ENCODE data around the gene CLEC17A. TPM values are rescaled to one million over a fixed set of nuclear protein-coding genes. Genes with fewer than 3 reads are reported as not detected.

Gene CLEC17A
- total RNA-seq, 4 donors from 2014 or later: 0.41 to 4.9 TPM; not detected in 2

DNA sequence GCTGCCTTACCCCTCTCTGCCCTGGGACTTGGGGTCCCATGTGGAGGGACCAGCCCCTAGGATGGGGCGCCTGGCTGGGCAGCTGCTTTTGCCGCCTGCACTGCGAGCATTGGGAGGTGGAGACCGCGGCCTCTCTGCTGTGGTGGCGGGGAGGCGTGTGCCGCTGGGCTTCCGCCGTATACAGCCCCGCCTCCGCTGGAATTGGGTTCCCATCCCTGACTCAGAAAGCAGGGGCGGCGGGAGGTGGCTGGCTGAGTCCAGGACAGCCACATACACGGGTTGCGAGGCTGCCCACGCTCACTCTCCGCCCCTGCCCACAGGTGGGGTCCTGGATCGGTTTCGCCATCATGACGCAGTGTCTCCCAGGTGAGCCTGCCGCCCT is 17.6 kb upstream of the CLEC17A start:
- DNase-seq: no peak
- peaks cover 0 to 15% (median 3%) of the 10 kb centered on the region in 4 donors for H3K36me3 ChIP-seq
- TF ChIP-seq EP300 (IDR thresholded peaks at IDR 0.05; ENCODE audit: low read depth) (no peak), POLR2AphosphoS5 (IDR thresholded peaks at IDR 0.05) (no peak), POLR2A (IDR thresholded peaks at IDR 0.05) (no peak)
- TF ChIP-seq, protein P1, sequence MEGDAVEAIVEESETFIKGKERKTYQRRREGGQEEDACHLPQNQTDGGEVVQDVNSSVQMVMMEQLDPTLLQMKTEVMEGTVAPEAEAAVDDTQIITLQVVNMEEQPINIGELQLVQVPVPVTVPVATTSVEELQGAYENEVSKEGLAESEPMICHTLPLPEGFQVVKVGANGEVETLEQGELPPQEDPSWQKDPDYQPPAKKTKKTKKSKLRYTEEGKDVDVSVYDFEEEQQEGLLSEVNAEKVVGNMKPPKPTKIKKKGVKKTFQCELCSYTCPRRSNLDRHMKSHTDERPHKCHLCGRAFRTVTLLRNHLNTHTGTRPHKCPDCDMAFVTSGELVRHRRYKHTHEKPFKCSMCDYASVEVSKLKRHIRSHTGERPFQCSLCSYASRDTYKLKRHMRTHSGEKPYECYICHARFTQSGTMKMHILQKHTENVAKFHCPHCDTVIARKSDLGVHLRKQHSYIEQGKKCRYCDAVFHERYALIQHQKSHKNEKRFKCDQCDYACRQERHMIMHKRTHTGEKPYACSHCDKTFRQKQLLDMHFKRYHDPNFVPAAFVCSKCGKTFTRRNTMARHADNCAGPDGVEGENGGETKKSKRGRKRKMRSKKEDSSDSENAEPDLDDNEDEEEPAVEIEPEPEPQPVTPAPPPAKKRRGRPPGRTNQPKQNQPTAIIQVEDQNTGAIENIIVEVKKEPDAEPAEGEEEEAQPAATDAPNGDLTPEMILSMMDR (IDR thresholded peaks at IDR 0.05): no peak
- in situ Hi-C loops (cut with MboI; ENCODE audit: low pct_ligation_motif_present in 1 of 4, low pct_unique_long_range_greater_than_20kb in 1 of 4, low sequenced_read_pairs in 3 of 4): loop anchor here in 1 of 4 donors (25.0 kb wide), 1 partner anchor 322 kb away; the partner anchor contains the start of gene OR7A17
- peaks cover 2 to 21% (median 12%) of the 10 kb centered on the region in 4 donors for H3K4me1 ChIP-seq
- intact Hi-C loops (cut with DNase I; ENCODE audit: low total_unique reads): no loop called here
- H3K9me3 ChIP-seq: no peaks in the 10 kb centered on the region
- H3K27me3 ChIP-seq: no peaks in the 10 kb centered on the region
- 88% methylated on average over 21 of the region's 22 CpGs; no CpG with 5 or more reads in 1 of the 2 donors for WGBS, 2 donors (ENCODE audit: low coverage in 1 of 2)
- no peak overlapping the region for H3K27ac ChIP-seq
- H3K4me3 ChIP-seq: no peak overlapping the region

DNA sequence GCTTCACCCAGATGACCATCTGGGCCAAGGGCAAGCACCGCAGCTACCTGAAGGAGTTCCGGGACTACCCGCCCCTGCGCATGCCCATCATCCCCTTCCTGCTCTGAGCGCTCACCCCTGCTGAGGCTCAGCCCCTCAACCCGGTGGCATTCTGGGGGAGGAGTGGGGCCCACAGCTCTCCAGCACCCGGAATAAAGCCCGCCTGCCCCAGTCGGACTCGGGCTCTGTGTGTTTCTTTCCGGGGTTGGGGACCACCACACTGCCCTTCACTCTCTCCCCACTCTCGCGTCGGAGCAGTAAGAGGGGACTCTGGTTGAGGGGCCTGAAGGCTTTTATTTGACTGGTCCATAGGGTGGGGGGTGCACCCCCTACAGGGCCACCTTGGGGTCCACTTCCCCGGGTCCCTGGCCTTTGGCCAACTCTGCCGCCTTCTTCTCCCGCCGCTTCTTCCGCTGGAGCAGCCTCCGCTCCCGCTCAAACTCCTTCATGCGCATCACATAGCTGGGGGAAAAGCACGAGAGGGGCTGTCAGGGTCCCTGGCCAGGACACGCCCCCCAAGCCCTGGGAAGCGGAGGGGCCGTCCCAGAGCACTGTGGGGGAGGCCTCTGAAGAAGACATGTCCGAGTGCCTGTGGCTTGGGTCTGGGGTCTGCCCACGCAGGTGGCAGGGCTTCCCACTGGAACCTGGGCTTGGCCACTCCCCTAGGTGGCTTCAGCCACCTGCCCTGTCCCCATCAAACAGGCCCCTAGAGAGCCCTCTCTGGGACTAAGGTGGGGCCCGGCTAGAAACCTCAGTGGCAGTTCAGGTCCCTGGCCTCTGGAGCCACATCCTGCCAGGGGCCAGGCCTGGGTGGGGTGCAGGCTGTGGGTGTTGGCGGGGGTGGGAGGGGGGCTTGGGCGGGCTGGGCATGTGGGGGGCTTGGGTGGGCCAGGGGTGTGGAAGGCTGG is 16.8 kb upstream of the CLEC17A start:
- 84 to 90% methylated on average over 2 to 27 of the region's 31 CpGs for WGBS, 2 donors (ENCODE audit: low coverage in 1 of 2)
- Histone ChIP-seq H3K27ac (no peak overlapping the region), H3K27me3 (no peaks in the 10 kb centered on the region), H3K9me3 (no peaks in the 10 kb centered on the region), H3K4me3 (no peak overlapping the region), H3K36me3 (peaks cover 0 to 15% (median 3%) of the 10 kb centered on the region in 4 donors), H3K4me1 (peaks cover 9 to 28% (median 19%) of the 10 kb centered on the region in 4 donors)
- TF ChIP-seq POLR2A (IDR thresholded peaks at IDR 0.05): no peak
- TF ChIP-seq, protein P1 (IDR thresholded peaks at IDR 0.05): no peak
- no peak for TF ChIP-seq EP300 (IDR thresholded peaks at IDR 0.05; ENCODE audit: low read depth)
- TF ChIP-seq POLR2AphosphoS5 (IDR thresholded peaks at IDR 0.05): no peak
- in situ Hi-C loops (cut with MboI; ENCODE audit: low pct_ligation_motif_present in 1 of 4, low pct_unique_long_range_greater_than_20kb in 1 of 4, low sequenced_read_pairs in 3 of 4) (loop anchor here in 1 of 4 donors (25.0 kb wide), 1 partner anchor 321 kb away; the partner anchor contains the start of gene OR7A17), intact Hi-C loops (cut with DNase I; ENCODE audit: low total_unique reads) (no loop called here)
- no peak for DNase-seq

DNA sequence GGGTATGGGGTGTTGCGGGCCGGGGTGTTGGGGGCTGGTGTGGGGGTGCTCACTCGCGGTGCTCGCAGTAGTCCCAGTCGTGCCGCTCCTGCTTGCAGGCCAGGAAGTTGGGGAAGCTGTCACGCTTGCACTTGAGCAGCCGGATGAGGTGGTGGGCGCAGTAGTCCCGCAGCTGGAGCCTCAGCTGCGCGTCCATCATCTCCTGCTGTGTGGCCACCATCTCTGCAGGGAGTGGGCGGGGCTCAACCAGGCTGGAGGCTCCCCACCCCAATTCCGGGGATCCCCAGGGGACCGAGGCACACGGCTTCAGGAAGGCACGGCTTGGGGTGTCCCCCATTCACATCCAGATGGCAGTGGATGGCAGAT is 16.2 kb upstream of the CLEC17A start:
- TF ChIP-seq POLR2AphosphoS5 (IDR thresholded peaks at IDR 0.05) (no peak), POLR2A (IDR thresholded peaks at IDR 0.05) (no peak), EP300 (IDR thresholded peaks at IDR 0.05; ENCODE audit: low read depth) (no peak)
- TF ChIP-seq, protein P1 (IDR thresholded peaks at IDR 0.05): no peak
- Histone ChIP-seq H3K27me3 (no peaks in the 10 kb centered on the region), H3K9me3 (no peaks in the 10 kb centered on the region), H3K36me3 (peaks cover 0 to 15% (median 3%) of the 10 kb centered on the region in 4 donors), H3K4me3 (no peak overlapping the region), H3K4me1 (peaks cover 12 to 31% (median 22%) of the 10 kb centered on the region in 4 donors), H3K27ac (no peak overlapping the region)
- WGBS, 2 donors (ENCODE audit: low coverage in 1 of 2): 77% methylated on average over 8 of the region's 18 CpGs; no CpG with 5 or more reads in 1 of the 2 donors
- no peak for DNase-seq
- intact Hi-C loops (cut with DNase I; ENCODE audit: low total_unique reads) (no loop called here), in situ Hi-C loops (cut with MboI; ENCODE audit: low pct_ligation_motif_present in 1 of 4, low pct_unique_long_range_greater_than_20kb in 1 of 4, low sequenced_read_pairs in 3 of 4) (loop anchor here in 1 of 4 donors (25.0 kb wide), 1 partner anchor 321 kb away; the partner anchor contains the start of gene OR7A17)

DNA sequence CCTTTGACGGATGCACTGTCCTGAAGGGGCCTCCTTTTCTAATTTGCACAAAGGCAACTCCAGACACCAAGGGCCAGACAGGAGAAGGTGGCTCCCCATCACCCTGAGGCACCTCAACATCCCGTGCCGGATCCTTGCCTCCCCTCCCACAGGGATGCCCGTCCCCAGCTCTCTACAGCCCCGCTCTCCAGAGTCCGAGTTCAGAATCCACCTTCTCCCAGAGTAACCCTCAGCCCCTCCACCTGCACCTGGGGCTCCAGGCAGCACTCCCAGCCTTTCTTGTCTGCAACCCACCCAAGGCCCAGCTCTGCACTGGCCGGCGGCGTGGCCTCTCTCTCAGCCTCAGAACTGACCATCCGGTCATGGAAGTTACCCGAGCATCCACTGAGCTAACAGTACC is 15.8 kb upstream of the CLEC17A start:
- H3K27me3 ChIP-seq: no peaks in the 10 kb centered on the region
- intact Hi-C loops (cut with DNase I; ENCODE audit: low total_unique reads) (no loop called here), in situ Hi-C loops (cut with MboI; ENCODE audit: low pct_ligation_motif_present in 1 of 4, low pct_unique_long_range_greater_than_20kb in 1 of 4, low sequenced_read_pairs in 3 of 4) (loop anchor here in 1 of 4 donors (25.0 kb wide), 1 partner anchor 320 kb away; the partner anchor contains the start of gene OR7A17)
- H3K36me3 ChIP-seq: peaks cover 0 to 15% (median 3%) of the 10 kb centered on the region in 4 donors
- WGBS, 2 donors (ENCODE audit: low coverage in 1 of 2): 76 to 79% methylated on average over 5 to 11 of the region's 11 CpGs
- H3K4me1 ChIP-seq: peaks cover 12 to 32% (median 22%) of the 10 kb centered on the region in 4 donors
- H3K4me3 ChIP-seq: no peak overlapping the region
- no peak overlapping the region for H3K27ac ChIP-seq
- TF ChIP-seq POLR2AphosphoS5 (IDR thresholded peaks at IDR 0.05) (no peak), EP300 (IDR thresholded peaks at IDR 0.05; ENCODE audit: low read depth) (no peak), POLR2A (IDR thresholded peaks at IDR 0.05) (no peak)
- TF ChIP-seq, protein P1 (IDR thresholded peaks at IDR 0.05): no peak
- no peak for DNase-seq
- H3K9me3 ChIP-seq: no peaks in the 10 kb centered on the region
